Lower leg skin (tissue), 4 donors: ENCODE measurements around the gene RIC8B. TPM values are rescaled to one million over a fixed set of nuclear protein-coding genes. Genes with fewer than 3 reads are reported as not detected.

ENCODE experiments used
- DNase-seq, 2 donors: peaks; one replicate each; pipeline ENCODE4 v3.0.0-alpha.2; 2019; ENCODE audit warnings: low spot score in 2 of 2
- H3K4me3 ChIP-seq: fragments of 200-600 bp; sonication (generic); 2 replicates; pipeline ENCODE4 v1.5.1; 2017; ENCODE audit warnings: mild to moderate bottlenecking, low read depth; ENCODE audit not compliant: poor library complexity, severe bottlenecking
- POLR2A ChIP-seq, 2 donors: fragments of 450-650 bp; IDR thresholded peaks; one replicate each; pipeline ENCODE4 v1.6.1; 2016 to 2017; ENCODE audit warnings: antibody characterized with exemption in 2 of 2, mild to moderate bottlenecking in 1 of 2, moderate library complexity in 1 of 2
- WGBS, 2 donors: methylation state at CpG; one replicate each; pipeline ENCODE4 v1.1.5; 2018; 5-methylcytosine and 5-hydroxymethylcytosine counted together
- intact Hi-C: fragments of 100-400 bp; cut with DNase I; formaldehyde crosslinking; loops from one replicate; pipeline ENCODE4 v1.15.0; 2023; ENCODE audit warnings: low total_unique reads
- total RNA-seq, 4 donors: library from RNA; depleted of rRNA; stranded (reverse); fragments of >200 nt; gene quantifications; one replicate each; pipeline ENCODE4 v1.1.0, GENCODE V29; 2016
- TF ChIP-seq, protein P1 (sequence below), 3 donors: fragments of 450-650 bp; IDR thresholded peaks; one replicate each; pipeline ENCODE4 v1.5.1; 2016; ENCODE audit warnings: antibody characterized with exemption in 3 of 3, mild to moderate bottlenecking in 3 of 3, moderate library complexity in 2 of 3

Gene RIC8B
- total RNA-seq, 4 donors from 2014 or later, result 7.0 to 9.1 (median 8.3) TPM

DNA sequence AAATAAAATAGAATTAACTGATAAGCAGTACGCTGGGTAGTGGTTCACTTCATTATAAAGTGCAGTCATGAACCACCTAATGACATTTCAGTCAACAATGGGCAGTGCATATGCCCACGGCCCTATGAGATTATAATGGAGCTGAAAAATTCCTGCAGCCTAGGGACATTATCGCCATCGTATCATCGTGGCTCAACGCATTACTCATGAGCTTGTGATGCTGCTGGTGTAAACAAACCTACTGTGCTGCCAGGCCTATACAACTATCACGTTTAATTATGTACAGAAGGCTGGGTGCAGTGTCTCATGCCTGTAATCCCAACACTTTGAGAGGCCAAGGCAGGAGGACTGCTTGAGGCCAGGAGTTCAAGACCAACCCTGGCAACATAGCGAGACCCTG is 119.0 kb downstream of the RIC8B start:
- TF ChIP-seq, protein P1, sequence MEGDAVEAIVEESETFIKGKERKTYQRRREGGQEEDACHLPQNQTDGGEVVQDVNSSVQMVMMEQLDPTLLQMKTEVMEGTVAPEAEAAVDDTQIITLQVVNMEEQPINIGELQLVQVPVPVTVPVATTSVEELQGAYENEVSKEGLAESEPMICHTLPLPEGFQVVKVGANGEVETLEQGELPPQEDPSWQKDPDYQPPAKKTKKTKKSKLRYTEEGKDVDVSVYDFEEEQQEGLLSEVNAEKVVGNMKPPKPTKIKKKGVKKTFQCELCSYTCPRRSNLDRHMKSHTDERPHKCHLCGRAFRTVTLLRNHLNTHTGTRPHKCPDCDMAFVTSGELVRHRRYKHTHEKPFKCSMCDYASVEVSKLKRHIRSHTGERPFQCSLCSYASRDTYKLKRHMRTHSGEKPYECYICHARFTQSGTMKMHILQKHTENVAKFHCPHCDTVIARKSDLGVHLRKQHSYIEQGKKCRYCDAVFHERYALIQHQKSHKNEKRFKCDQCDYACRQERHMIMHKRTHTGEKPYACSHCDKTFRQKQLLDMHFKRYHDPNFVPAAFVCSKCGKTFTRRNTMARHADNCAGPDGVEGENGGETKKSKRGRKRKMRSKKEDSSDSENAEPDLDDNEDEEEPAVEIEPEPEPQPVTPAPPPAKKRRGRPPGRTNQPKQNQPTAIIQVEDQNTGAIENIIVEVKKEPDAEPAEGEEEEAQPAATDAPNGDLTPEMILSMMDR (IDR thresholded peaks at IDR 0.05), result no peak
- TF ChIP-seq POLR2A (IDR thresholded peaks at IDR 0.05), result no peak
- no peak overlapping the region for H3K4me3 ChIP-seq
- intact Hi-C loops, result no loop called here
- WGBS, 2 donors, result 86 to 93% methylated on average over 8 of the region's 8 CpGs
- no peak for DNase-seq

DNA sequence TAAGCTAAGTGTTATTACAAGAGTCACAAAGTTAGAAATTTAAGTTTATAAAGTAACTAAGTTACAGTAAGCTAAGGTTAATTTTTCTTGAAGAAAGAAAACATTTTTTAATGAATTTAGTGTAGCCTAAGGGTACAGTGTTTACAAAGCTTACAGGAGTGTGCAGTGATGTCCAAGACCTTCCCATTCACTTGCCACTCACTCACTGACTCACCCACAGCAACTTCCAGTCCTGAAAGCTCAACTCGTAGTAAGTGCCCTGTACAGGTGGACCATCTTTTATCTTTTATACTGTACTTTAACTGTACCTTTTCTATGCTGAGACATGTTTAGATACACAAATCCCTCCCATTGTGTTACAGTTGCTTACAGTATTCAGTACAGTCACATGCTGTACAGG is 120.3 kb downstream of the RIC8B start:
- 72 to 73% methylated on average over 1 of the region's 1 CpG for WGBS, 2 donors
- no peak for TF ChIP-seq POLR2A (IDR thresholded peaks at IDR 0.05)
- TF ChIP-seq, protein P1 (IDR thresholded peaks at IDR 0.05), result no peak
- H3K4me3 ChIP-seq, result no peak overlapping the region
- no peak for DNase-seq
- intact Hi-C loops, result no loop called here

DNA sequence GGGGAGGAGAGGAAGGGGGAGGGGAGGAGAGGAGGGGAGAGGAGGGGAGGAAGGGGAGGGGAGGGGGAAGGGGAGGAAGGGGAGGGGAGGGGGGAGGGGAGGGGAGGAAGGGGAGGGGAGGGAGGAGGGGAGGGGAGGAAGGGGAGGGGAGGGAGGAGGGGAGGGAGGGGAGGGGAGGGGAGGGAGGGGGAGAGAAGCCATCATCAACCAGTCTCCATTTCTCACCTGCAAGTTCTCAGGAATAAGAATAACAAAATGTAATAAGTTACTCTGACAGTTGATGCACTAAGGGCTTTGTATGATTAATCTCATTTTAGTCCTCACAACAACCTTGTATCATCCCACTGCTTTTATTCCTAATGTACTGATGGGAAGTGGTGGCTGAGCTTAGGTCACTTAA is 122.1 kb downstream of the RIC8B start:
- TF ChIP-seq POLR2A (IDR thresholded peaks at IDR 0.05), result no peak
- TF ChIP-seq, protein P1 (IDR thresholded peaks at IDR 0.05), result no peak
- H3K4me3 ChIP-seq, result no peak overlapping the region
- intact Hi-C loops, result no loop called here
- no peak for DNase-seq

DNA sequence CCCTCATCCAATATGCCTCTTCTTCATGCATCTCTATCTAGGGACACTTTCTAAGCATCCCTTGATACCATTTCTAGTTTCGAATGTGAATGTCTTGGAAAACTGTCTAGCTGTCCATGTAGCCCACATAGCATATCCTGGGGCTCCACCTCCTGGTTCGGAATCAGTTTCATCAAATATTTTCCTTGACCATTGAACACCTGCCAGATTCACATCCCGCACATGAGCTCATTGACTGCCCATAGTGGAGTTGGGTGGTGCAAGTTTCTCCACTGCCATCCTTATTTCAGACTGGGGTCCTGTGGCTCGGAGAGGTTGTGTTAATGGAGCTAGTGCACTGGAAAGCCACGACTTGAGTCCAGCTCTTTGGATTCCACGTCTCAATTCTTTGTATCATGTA is 122.6 kb downstream of the RIC8B start:
- DNase-seq, result no peak
- TF ChIP-seq POLR2A (IDR thresholded peaks at IDR 0.05), result no peak
- TF ChIP-seq, protein P1 (IDR thresholded peaks at IDR 0.05), result no peak
- intact Hi-C loops, result no loop called here
- no peak overlapping the region for H3K4me3 ChIP-seq
- WGBS, 2 donors, result 85 to 90% methylated on average over 6 of the region's 6 CpGs

DNA sequence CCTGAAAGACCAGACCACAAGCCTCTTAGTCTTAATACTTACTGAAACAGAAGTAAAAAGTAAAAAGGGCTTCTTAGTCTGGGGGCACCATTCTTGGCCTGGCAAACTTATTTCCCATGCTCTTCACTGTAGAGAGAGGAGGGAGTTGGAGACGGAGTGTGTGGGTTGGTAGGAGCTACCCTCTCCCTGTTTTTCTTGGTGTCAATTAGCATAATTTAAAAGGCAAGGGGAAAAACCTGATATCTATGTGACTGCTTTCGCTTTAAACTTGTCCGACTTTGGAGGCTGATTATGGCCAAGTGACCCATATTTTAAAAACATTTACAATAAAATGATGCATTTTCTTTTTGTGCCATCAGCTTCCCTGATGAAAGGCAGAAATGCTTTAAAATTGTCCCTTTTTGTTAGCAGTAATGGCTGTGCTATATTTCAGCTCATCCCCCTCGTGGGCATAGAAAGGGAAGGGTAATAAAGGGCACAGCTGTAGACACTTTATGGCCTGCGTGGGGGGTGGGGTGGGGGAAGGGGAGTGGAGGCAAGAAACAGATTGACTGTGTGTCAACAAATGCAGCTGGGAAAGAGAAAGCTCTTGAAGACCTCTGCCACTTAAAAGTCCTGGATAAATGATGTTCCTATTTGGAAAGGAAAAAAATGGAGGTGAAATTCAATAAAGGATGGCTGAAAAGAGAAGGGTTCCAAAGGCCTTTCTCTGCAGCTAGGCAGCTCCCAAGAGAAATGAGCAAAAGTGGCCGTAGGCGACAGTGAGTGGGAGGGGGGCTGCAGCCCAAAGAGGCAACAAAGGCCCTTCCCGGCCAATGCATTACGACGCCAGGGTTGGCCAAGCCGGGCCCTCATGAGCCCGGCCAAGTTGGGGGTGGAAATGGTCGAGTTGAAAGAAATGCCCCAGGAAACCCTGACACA is 123.8 kb downstream of the RIC8B start:
- intact Hi-C loops, result no loop called here
- H3K4me3 ChIP-seq, result no peak overlapping the region
- WGBS, 2 donors, result 61 to 64% methylated on average over 13 of the region's 13 CpGs
- TF ChIP-seq, protein P1 (IDR thresholded peaks at IDR 0.05), result no peak
- TF ChIP-seq POLR2A (IDR thresholded peaks at IDR 0.05), result no peak
- no peak for DNase-seq
